ENCODE data around the gene MOSPD2. TPM values are rescaled to one million over a fixed set of nuclear protein-coding genes. Genes with fewer than 3 reads are reported as not detected.

MOSPD2 gene
- total and polyA plus RNA-seq, 9 donors: 6.1 to 10.1 (median 8.2) TPM

- H3K4me1 ChIP-seq (ENCODE audit: control insufficient read depth, insufficient read depth, low read length): no peaks in the 10 kb centered on the region
- 55% methylated on average over 3 of the region's 5 CpGs for WGBS (ENCODE audit: insufficient coverage)
- DNase-seq: peak; percentile 90
- H3K4me3 ChIP-seq (ENCODE audit: low read length): no peak overlapping the region
- H3K9me3 ChIP-seq (replicated peaks; ENCODE audit: control insufficient read depth, low read depth, low read length): no peaks in the 10 kb centered on the region
- H3K36me3 ChIP-seq (ENCODE audit: control insufficient read depth, insufficient read depth, low read length): no peaks in the 10 kb centered on the region
- peaks cover 12% of the 10 kb centered on the region for H3K27me3 ChIP-seq (ENCODE audit: control insufficient read depth, insufficient read depth, low read length)
- peak overlapping the region; percentile 20 for H3K27ac ChIP-seq (ENCODE audit: low read length)
These were observed 54.2 kb downstream of the MOSPD2 start for GRCh38 chrX:14927401-14927800.

GRCh38 chrX:14930663-14931062, 57.4 kb downstream of the MOSPD2 start:
- Histone ChIP-seq H3K27ac (ENCODE audit: low read length) (no peak overlapping the region), H3K4me3 (ENCODE audit: low read length) (no peak overlapping the region), H3K9me3 (replicated peaks; ENCODE audit: control insufficient read depth, low read depth, low read length) (no peaks in the 10 kb centered on the region), H3K27me3 (ENCODE audit: control insufficient read depth, insufficient read depth, low read length) (peaks cover 6% of the 10 kb centered on the region), H3K4me1 (ENCODE audit: control insufficient read depth, insufficient read depth, low read length) (no peaks in the 10 kb centered on the region), H3K36me3 (ENCODE audit: control insufficient read depth, insufficient read depth, low read length) (no peaks in the 10 kb centered on the region)
- peak; percentile 75 for DNase-seq
- WGBS (ENCODE audit: insufficient coverage): no CpG with 5 or more reads among the region's 1 CpG

- no peak overlapping the region for H3K27ac ChIP-seq (ENCODE audit: low read length)
- no peak for DNase-seq
- H3K9me3 ChIP-seq (replicated peaks; ENCODE audit: control insufficient read depth, low read depth, low read length): no peaks in the 10 kb centered on the region
- H3K36me3 ChIP-seq (ENCODE audit: control insufficient read depth, insufficient read depth, low read length): no peaks in the 10 kb centered on the region
- no CpG with 5 or more reads among the region's 1 CpG for WGBS (ENCODE audit: insufficient coverage)
- H3K4me1 ChIP-seq (ENCODE audit: control insufficient read depth, insufficient read depth, low read length): no peaks in the 10 kb centered on the region
- H3K27me3 ChIP-seq (ENCODE audit: control insufficient read depth, insufficient read depth, low read length): peaks cover 6% of the 10 kb centered on the region
- no peak overlapping the region for H3K4me3 ChIP-seq (ENCODE audit: low read length)
These were observed 58.9 kb downstream of the MOSPD2 start for GRCh38 chrX:14932136-14932535.

- WGBS (ENCODE audit: insufficient coverage): no CpG with 5 or more reads among the region's 1 CpG
- no peak overlapping the region for H3K27ac ChIP-seq (ENCODE audit: low read length)
- H3K27me3 ChIP-seq (ENCODE audit: control insufficient read depth, insufficient read depth, low read length): peaks cover 4% of the 10 kb centered on the region
- no peaks in the 10 kb centered on the region for H3K9me3 ChIP-seq (replicated peaks; ENCODE audit: control insufficient read depth, low read depth, low read length)
- H3K36me3 ChIP-seq (ENCODE audit: control insufficient read depth, insufficient read depth, low read length): no peaks in the 10 kb centered on the region
- H3K4me1 ChIP-seq (ENCODE audit: control insufficient read depth, insufficient read depth, low read length): no peaks in the 10 kb centered on the region
- no peak for DNase-seq
- H3K4me3 ChIP-seq (ENCODE audit: low read length): no peak overlapping the region
These were observed 61.2 kb downstream of the MOSPD2 start for GRCh38 chrX:14934423-14934822.

GRCh38 chrX:14936561-14936960, 63.3 kb downstream of the MOSPD2 start:
- Histone ChIP-seq H3K4me3 (ENCODE audit: low read length) (no peak overlapping the region), H3K27ac (ENCODE audit: low read length) (no peak overlapping the region), H3K36me3 (ENCODE audit: control insufficient read depth, insufficient read depth, low read length) (no peaks in the 10 kb centered on the region), H3K27me3 (ENCODE audit: control insufficient read depth, insufficient read depth, low read length) (peaks cover 6% of the 10 kb centered on the region), H3K4me1 (ENCODE audit: control insufficient read depth, insufficient read depth, low read length) (no peaks in the 10 kb centered on the region), H3K9me3 (replicated peaks; ENCODE audit: control insufficient read depth, low read depth, low read length) (no peaks in the 10 kb centered on the region)
- no peak for DNase-seq
- WGBS (ENCODE audit: insufficient coverage): 75% methylated on average over 4 of the region's 5 CpGs

- DNase-seq: no peak
- H3K9me3 ChIP-seq (replicated peaks; ENCODE audit: control insufficient read depth, low read depth, low read length): no peaks in the 10 kb centered on the region
- 61% methylated on average over 2 of the region's 2 CpGs for WGBS (ENCODE audit: insufficient coverage)
These were observed 66.4 kb downstream of the MOSPD2 start for GRCh38 chrX:14939644-14940043.

GRCh38 chrX:14941301-14941700, 68.1 kb downstream of the MOSPD2 start:
- Histone ChIP-seq H3K4me1 (ENCODE audit: control insufficient read depth, insufficient read depth, low read length) (no peaks in the 10 kb centered on the region), H3K4me3 (ENCODE audit: low read length) (no peak overlapping the region), H3K27ac (ENCODE audit: low read length) (no peak overlapping the region), H3K27me3 (ENCODE audit: control insufficient read depth, insufficient read depth, low read length) (peaks cover 7% of the 10 kb centered on the region), H3K36me3 (ENCODE audit: control insufficient read depth, insufficient read depth, low read length) (no peaks in the 10 kb centered on the region), H3K9me3 (replicated peaks; ENCODE audit: control insufficient read depth, low read depth, low read length) (no peaks in the 10 kb centered on the region)
- 86% methylated on average over 1 of the region's 3 CpGs for WGBS (ENCODE audit: insufficient coverage)
- no peak for DNase-seq

More at GRCh38 chrX:14939644-14940043, 66.4 kb downstream of the MOSPD2 start:
- Histone ChIP-seq H3K27ac (ENCODE audit: low read length) (no peak overlapping the region), H3K27me3 (ENCODE audit: control insufficient read depth, insufficient read depth, low read length) (peaks cover 9% of the 10 kb centered on the region), H3K36me3 (ENCODE audit: control insufficient read depth, insufficient read depth, low read length) (no peaks in the 10 kb centered on the region), H3K4me1 (ENCODE audit: control insufficient read depth, insufficient read depth, low read length) (no peaks in the 10 kb centered on the region), H3K4me3 (ENCODE audit: low read length) (no peak overlapping the region)

- Histone ChIP-seq H3K9me3 (replicated peaks; ENCODE audit: control insufficient read depth, low read depth, low read length) (no peaks in the 10 kb centered on the region), H3K27me3 (ENCODE audit: control insufficient read depth, insufficient read depth, low read length) (peaks cover 7% of the 10 kb centered on the region), H3K36me3 (ENCODE audit: control insufficient read depth, insufficient read depth, low read length) (no peaks in the 10 kb centered on the region), H3K4me1 (ENCODE audit: control insufficient read depth, insufficient read depth, low read length) (no peaks in the 10 kb centered on the region), H3K27ac (ENCODE audit: low read length) (no peak overlapping the region), H3K4me3 (ENCODE audit: low read length) (no peak overlapping the region)
- no CpG with 5 or more reads among the region's 3 CpGs for WGBS (ENCODE audit: insufficient coverage)
- no peak for DNase-seq
These were observed 69.1 kb downstream of the MOSPD2 start for GRCh38 chrX:14942341-14942740.

- H3K4me1 ChIP-seq (ENCODE audit: control insufficient read depth, insufficient read depth, low read length): no peaks in the 10 kb centered on the region
- H3K36me3 ChIP-seq (ENCODE audit: control insufficient read depth, insufficient read depth, low read length): no peaks in the 10 kb centered on the region
- H3K27me3 ChIP-seq (ENCODE audit: control insufficient read depth, insufficient read depth, low read length): peaks cover 7% of the 10 kb centered on the region
- no peak overlapping the region for H3K4me3 ChIP-seq (ENCODE audit: low read length)
- no peak for DNase-seq
- no CpG with 5 or more reads among the region's 2 CpGs for WGBS (ENCODE audit: insufficient coverage)
- no peak overlapping the region for H3K27ac ChIP-seq (ENCODE audit: low read length)
- H3K9me3 ChIP-seq (replicated peaks; ENCODE audit: control insufficient read depth, low read depth, low read length): no peaks in the 10 kb centered on the region
These were observed 70.7 kb downstream of the MOSPD2 start for GRCh38 chrX:14943962-14944361.

- H3K9me3 ChIP-seq (replicated peaks; ENCODE audit: control insufficient read depth, low read depth, low read length): no peaks in the 10 kb centered on the region
- 79% methylated on average over 3 of the region's 5 CpGs for WGBS (ENCODE audit: insufficient coverage)
- no peaks in the 10 kb centered on the region for H3K36me3 ChIP-seq (ENCODE audit: control insufficient read depth, insufficient read depth, low read length)
- no peaks in the 10 kb centered on the region for H3K4me1 ChIP-seq (ENCODE audit: control insufficient read depth, insufficient read depth, low read length)
- H3K27me3 ChIP-seq (ENCODE audit: control insufficient read depth, insufficient read depth, low read length): peaks cover 4% of the 10 kb centered on the region
- H3K4me3 ChIP-seq (ENCODE audit: low read length): no peak overlapping the region
- H3K27ac ChIP-seq (ENCODE audit: low read length): no peak overlapping the region
- DNase-seq: peak; percentile 70
These were observed 73.5 kb downstream of the MOSPD2 start for GRCh38 chrX:14946606-14947155.

- DNase-seq: no peak
- H3K9me3 ChIP-seq (replicated peaks; ENCODE audit: control insufficient read depth, low read depth, low read length): no peaks in the 10 kb centered on the region
- no CpG with 5 or more reads among the region's 1 CpG for WGBS (ENCODE audit: insufficient coverage)
- H3K27ac ChIP-seq (ENCODE audit: low read length): no peak overlapping the region
- H3K36me3 ChIP-seq (ENCODE audit: control insufficient read depth, insufficient read depth, low read length): no peaks in the 10 kb centered on the region
- peaks cover 6% of the 10 kb centered on the region for H3K27me3 ChIP-seq (ENCODE audit: control insufficient read depth, insufficient read depth, low read length)
- H3K4me3 ChIP-seq (ENCODE audit: low read length): no peak overlapping the region
- H3K4me1 ChIP-seq (ENCODE audit: control insufficient read depth, insufficient read depth, low read length): no peaks in the 10 kb centered on the region
These were observed 75.5 kb downstream of the MOSPD2 start for GRCh38 chrX:14948691-14949090.

Measured in muscle of leg (tissue), 11 donors.